Measurements from ENCODE around the gene NUTM1. TPM values are rescaled to one million over a fixed set of nuclear protein-coding genes. Genes with fewer than 3 reads are reported as not detected.

Gene NUTM1
- total RNA-seq, 6 donors from 2014 or later, result not detected

- DNase-seq (no peak), ATAC-seq (ENCODE audit: low FRiP score in 2 of 2) (no peak)
- Histone ChIP-seq H3K4me1 (peaks cover 15 to 19% (median 16%) of the 10 kb centered on the region in 4 donors), H3K4me3 (no peak overlapping the region), H3K27ac (no peak overlapping the region), H3K36me3 (peaks cover 0 to 23% (median 11%) of the 10 kb centered on the region in 4 donors), H3K27me3 (no peaks in the 10 kb centered on the region), H3K9me3 (no peaks in the 10 kb centered on the region)
- 94 to 97% methylated on average over 8 of the region's 8 CpGs for WGBS, 2 donors
- TF ChIP-seq CTCF (IDR thresholded peaks at IDR 0.05), result no peak
- TF ChIP-seq EP300 (IDR thresholded peaks at IDR 0.05), result no peak
- TF ChIP-seq POLR2AphosphoS5 (IDR thresholded peaks at IDR 0.05), result no peak
- no peak for TF ChIP-seq POLR2A (IDR thresholded peaks at IDR 0.05)
These were observed 20.9 kb downstream of the NUTM1 start for GRCh38 chr15:34364041-34364440.

- H3K27me3 ChIP-seq, result no peaks in the 10 kb centered on the region
- DNase-seq, result peak in 1 of 2 donors; percentile 45
- peaks cover 0 to 12% (median 6%) of the 10 kb centered on the region in 4 donors for H3K36me3 ChIP-seq
- WGBS, 2 donors, result 82 to 86% methylated on average over 16 of the region's 16 CpGs
- no peak for ATAC-seq (ENCODE audit: low FRiP score in 2 of 2)
- peaks cover 15 to 19% (median 16%) of the 10 kb centered on the region in 4 donors for H3K4me1 ChIP-seq
- TF ChIP-seq CTCF (IDR thresholded peaks at IDR 0.05), result no peak
- TF ChIP-seq POLR2A (IDR thresholded peaks at IDR 0.05), result no peak
- TF ChIP-seq POLR2AphosphoS5 (IDR thresholded peaks at IDR 0.05), result no peak
- TF ChIP-seq EP300 (IDR thresholded peaks at IDR 0.05), result no peak
- peak overlapping the region in 2 of 4 donors; percentile 42 to 99 for H3K27ac ChIP-seq
- no peaks in the 10 kb centered on the region for H3K9me3 ChIP-seq
- H3K4me3 ChIP-seq, result peak overlapping the region in 2 of 4 donors; percentile 93 to 100
These were observed 22.1 kb downstream of the NUTM1 start for GRCh38 chr15:34365091-34365825.

- Histone ChIP-seq H3K9me3 (no peaks in the 10 kb centered on the region), H3K4me3 (peak overlapping the region in 3 of 4 donors; percentile 92 to 100 (median 93)), H3K27ac (peak overlapping the region in 3 of 4 donors; percentile 42 to 99 (median 63)), H3K27me3 (no peaks in the 10 kb centered on the region), H3K36me3 (peaks cover 0 to 8% (median 3%) of the 10 kb centered on the region in 4 donors), H3K4me1 (peaks cover 15 to 19% (median 16%) of the 10 kb centered on the region in 4 donors)
- no peak for DNase-seq
- no peak for ATAC-seq (ENCODE audit: low FRiP score in 2 of 2)
- TF ChIP-seq CTCF (IDR thresholded peaks at IDR 0.05), result no peak
- TF ChIP-seq POLR2AphosphoS5 (IDR thresholded peaks at IDR 0.05), result no peak
- no peak for TF ChIP-seq POLR2A (IDR thresholded peaks at IDR 0.05)
- no peak for TF ChIP-seq EP300 (IDR thresholded peaks at IDR 0.05)
- 40 to 52% methylated on average over 5 of the region's 5 CpGs for WGBS, 2 donors
These were observed 22.7 kb downstream of the NUTM1 start for GRCh38 chr15:34365836-34366235.

GRCh38 chr15:34366271-34367065 lies 23.4 kb downstream of the NUTM1 start:
- peaks cover 0 to 3% (median under 1%) of the 10 kb centered on the region in 4 donors for H3K36me3 ChIP-seq
- ATAC-seq (ENCODE audit: low FRiP score in 2 of 2), result peak; percentile 56 to 64
- H3K4me1 ChIP-seq, result peaks cover 15 to 19% (median 16%) of the 10 kb centered on the region in 4 donors
- DNase-seq, result peak; percentile 76 to 87
- no peak for TF ChIP-seq POLR2A (IDR thresholded peaks at IDR 0.05)
- no peak for TF ChIP-seq EP300 (IDR thresholded peaks at IDR 0.05)
- no peak for TF ChIP-seq POLR2AphosphoS5 (IDR thresholded peaks at IDR 0.05)
- TF ChIP-seq CTCF (IDR thresholded peaks at IDR 0.05), result no peak
- WGBS, 2 donors, result 1 to 2% methylated on average over 25 to 34 of the region's 37 CpGs
- H3K4me3 ChIP-seq, result peak overlapping the region; percentile 85 to 100 (median 92)
- peak overlapping the region; percentile 1 to 99 (median 52) for H3K27ac ChIP-seq
- no peaks in the 10 kb centered on the region for H3K9me3 ChIP-seq
- no peaks in the 10 kb centered on the region for H3K27me3 ChIP-seq

Measured in upper lobe of left lung (tissue), 6 donors.